HG03280 (cell line): ENCODE data around the gene TFPT.

Source experiments
- ATAC-seq: cut with Tn5 transposase; IDR thresholded peaks from one replicate; pipeline ENCODE4 v1.9.1; 2021; ENCODE audit warnings: mild to moderate bottlenecking, moderate library complexity; ENCODE audit not compliant: unreplicated experiment

Gene TFPT

GRCh38 chr19:54115109-54116063, at the start of gene TFPT, which contains the start of gene PRPF31:
Gene TFPT (minus strand): TSS chr19:54115657. CDS start chr19:54115269, 388 bp downstream.
Gene PRPF31 (plus strand): TSS chr19:54115754. CDS start chr19:54118279, 2,525 bp downstream.
- peak; percentile 88 for ATAC-seq

- ATAC-seq = no peak
Measured at GRCh38 chr19:54165222-54165621, 49.8 kb upstream of the TFPT start.

GRCh38 chr19:54164369-54165068, 49.1 kb upstream of the TFPT start:
- no peak for ATAC-seq

GRCh38 chr19:54162884-54163283, 47.4 kb upstream of the TFPT start:
- no peak for ATAC-seq

DNA sequence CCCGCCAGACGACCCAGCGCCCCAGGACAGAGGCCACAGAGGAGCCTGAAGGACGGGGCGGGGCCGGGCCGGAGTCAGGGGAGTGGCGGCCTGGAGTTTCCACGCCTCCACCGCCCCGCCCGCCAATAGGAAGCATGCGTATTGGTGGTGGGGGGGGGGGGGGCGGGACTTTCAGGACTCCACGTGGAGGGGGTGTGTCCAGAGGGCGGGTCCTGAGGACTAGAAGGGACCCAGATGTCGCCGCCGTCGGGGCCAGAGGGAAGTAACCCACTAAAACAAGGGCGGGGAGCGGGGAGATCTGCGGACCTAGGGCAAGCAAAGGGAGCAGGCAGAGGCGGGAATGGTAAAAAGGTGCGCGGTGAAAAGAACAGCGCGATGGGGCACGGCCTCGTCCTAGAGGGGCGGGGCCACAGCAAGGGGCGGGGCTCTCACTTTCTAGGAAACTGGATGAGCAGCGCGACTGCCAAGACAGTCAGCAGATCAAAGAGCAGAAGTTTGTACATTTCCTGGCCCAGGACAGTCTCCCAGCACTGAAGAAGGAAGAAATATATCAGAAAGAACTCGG, 46.9 kb upstream of the TFPT start:
- ATAC-seq = no peak

DNA sequence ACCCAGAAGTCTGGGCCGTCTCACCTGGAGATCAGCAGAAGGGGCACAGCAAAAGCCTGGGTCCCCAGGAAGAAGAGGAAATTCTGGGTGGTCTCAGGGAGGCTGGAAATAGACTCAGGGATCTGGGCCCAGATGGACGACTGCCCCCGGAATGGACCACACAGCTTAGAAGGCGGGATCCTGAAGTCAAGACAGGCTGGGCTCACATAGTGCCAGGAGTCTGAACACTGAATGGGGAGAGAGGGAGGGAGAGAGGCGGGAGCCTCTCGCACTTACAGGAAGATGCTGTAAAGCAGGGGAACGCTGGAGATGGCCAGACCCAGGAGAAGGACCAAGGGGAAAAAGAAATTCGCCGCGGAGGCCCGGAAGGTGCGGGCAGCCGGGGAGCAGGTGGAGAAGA, 45.4 kb upstream of the TFPT start:
- no peak for ATAC-seq

GRCh38 chr19:54160182-54160811, 44.8 kb upstream of the TFPT start:
- peak; percentile 0 for ATAC-seq

DNA sequence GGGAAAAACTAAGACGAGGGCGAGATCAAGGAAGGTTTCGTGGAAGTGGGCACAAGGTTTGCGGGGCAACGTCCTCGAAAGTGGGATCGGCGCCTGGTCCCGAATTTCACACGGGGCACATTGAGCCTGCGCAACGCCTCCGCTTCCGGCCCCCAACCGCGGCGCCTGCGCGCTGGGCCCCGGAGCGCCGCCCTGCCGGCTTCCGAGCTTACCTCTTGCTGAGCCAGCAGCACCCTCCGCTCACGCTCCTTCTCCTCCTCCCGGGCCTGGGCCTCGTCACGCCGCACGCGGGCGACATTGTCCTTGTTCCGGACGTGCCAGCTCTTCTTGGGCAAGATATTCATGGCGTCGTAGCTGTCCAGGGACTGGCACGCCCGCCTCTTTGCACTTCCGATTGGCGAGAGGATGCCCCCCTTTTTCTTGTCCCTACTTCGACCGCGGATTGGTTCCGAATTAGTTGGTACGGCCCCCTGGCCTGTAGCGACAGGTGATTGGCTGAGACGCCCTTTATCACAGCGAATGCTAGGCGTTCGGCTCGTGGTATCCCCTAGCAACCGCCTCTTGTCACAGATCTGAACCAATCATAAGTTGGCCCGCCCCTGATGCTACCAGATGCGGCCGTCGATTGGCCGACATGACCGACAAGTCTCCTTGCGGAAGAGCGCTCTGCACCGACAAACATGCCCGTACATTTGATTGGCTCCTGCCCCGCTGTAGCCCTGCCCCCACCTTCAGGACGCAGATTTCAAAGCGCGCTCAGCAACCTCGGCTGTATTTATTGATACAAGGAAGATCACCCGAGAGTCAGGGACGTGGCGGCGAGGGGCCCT, 44.1 kb upstream of the TFPT start, which contains the start of gene LENG1:
TSS of gene LENG1 (minus strand) at position 370 of the 830 bp plus-strand sequence. CDS start at position 344, 26 bp downstream.
- ATAC-seq = peak; percentile 91

DNA sequence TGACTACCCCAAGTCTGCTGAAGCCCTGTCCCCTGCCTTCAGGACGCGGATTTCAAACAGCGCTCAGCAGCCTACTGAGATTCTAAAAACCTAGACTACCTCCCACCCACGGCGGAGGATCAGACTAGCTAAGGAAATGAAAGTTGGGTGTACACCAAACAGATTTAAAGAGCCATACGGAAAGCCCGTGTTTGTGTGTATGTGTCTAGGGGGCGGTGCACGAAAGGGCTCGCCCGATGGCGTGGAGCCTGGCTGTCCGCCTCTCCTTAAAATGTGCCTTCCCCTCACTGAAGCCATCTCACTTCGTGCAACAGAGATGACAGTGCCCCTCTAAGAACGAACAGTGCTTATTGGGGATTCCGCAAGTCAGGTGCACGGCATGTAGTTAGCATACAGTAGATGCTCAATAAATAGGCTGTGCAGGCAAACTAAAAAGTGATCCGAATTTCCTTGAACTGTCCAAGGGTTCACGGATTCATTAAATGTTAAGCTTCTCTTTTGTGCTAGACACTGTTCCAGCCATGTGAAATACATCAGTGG, 43.4 kb upstream of the TFPT start:
- ATAC-seq = no peak

DNA sequence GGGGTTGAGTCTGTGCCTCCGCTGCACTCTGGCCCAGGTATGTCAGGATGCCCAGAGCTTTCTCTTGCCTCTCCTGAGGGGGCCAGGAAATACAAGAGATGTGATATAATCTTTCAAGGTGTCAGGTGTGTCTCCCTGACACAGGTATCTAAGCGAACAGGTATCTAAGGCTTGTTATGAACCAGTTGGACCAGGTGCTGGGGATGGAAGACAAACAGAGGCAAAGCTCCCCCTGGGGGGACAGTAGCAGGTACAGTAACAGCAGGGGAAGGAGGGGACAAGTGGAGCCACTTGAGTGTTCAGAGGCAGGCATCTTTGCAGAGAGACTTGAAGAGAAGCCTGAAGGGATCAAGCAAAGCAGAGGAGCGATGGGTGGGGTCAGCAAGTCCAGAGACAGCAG, 41.5 kb upstream of the TFPT start:
- no peak for ATAC-seq

- no peak for ATAC-seq
Measured at GRCh38 chr19:54156490-54156889, 41.0 kb upstream of the TFPT start.

DNA sequence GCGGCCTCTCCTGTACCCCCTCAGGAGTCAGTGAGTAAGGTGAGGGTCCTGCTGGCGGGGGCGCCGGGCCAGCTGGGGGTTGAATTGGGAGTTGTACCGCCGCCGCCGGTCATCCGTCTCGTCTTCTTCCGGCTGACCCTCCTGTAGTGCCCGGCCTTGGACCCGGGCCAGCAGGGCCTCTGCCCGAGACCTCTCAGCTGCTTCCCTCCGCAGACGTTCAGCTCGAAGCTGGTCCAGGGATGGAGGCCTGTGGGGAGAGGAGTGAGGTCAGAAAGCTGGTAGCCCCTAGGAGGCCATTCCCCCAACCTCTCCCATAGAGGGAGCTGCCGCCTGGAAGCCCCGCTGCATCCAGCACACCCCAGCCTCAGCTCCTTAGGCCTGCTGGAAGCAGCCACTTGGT, 40.2 kb upstream of the TFPT start:
- no peak for ATAC-seq

- ATAC-seq = no peak
Measured at GRCh38 chr19:54154603-54155345, 39.3 kb upstream of the TFPT start.

GRCh38 chr19:54153731-54154326, 38.4 kb upstream of the TFPT start:
- ATAC-seq = no peak

DNA sequence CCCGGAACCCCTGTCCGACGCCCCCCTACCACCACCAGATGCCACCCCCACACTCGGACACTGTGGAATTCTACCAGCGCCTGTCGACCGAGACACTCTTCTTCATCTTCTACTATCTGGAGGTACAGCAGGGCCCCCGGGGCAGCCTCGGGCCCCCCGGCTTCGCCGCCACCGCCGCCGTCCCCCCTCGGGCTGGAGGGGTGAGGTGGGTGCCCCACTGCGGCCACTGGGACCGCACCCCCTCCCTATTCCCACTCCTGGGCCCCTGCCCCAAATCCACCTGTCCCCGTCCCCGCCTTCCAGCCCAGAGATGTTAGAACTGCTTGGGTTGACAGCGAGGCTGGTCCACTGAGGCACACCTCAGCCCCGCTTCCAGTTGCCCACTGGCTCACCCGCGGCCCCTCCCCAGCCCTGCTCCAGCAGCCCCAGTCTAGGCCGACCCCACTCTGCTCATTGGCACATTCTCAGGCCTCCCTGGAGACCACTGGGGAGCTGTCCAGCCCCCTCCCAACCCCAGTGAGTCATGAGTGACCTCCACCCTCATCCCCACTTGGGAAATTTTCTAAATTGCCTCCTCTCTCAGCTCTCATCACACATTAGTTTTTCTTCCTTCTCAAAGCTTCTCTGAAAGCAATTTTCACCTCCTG, 37.5 kb upstream of the TFPT start:
- ATAC-seq = no peak

GRCh38 chr19:54152267-54152666, 36.8 kb upstream of the TFPT start:
- no peak for ATAC-seq

GRCh38 chr19:54151362-54152035, 36.0 kb upstream of the TFPT start:
- no peak for ATAC-seq
